ENCODE results near the gene ANKRD42.
A peak's percentile ranks its signal among the peaks of the same experiment; 100 is the strongest.

GRCh38 chr11:83193315-83194280 is at the start of gene ANKRD42:
- 0 out of 2 replicates have a peak, but pooled peaks have one; percentile 7 for TF ChIP-seq CTCF (IDR thresholded peaks at IDR 0.05; ENCODE audit: low read length)
- no peak for TF ChIP-seq EZH2 (optimal IDR thresholded peaks at IDR 0.05; ENCODE audit: low read depth, low read length)

Measured in MM.1S (cell line).